ENCODE measurements around the gene TSPEAR.

TSPEAR gene

GRCh38 chr21:44478124-44478800, 233.1 kb downstream of the TSPEAR start:
- DNase-seq, result no peak

GRCh38 chr21:44477712-44478111, 233.7 kb downstream of the TSPEAR start:
- no peak for DNase-seq

GRCh38 chr21:44477131-44477530, 234.2 kb downstream of the TSPEAR start:
- DNase-seq, result no peak

GRCh38 chr21:44475266-44475845, 236.0 kb downstream of the TSPEAR start:
- no peak for DNase-seq

- DNase-seq, result no peak
Measured at GRCh38 chr21:44473915-44474555, 237.3 kb downstream of the TSPEAR start.

- no peak for DNase-seq
Measured at GRCh38 chr21:44471996-44472395, 239.4 kb downstream of the TSPEAR start.

GRCh38 chr21:44471341-44471740, 240.0 kb downstream of the TSPEAR start:
- DNase-seq, result no peak

- DNase-seq, result no peak
Measured at GRCh38 chr21:44467859-44468195, 243.5 kb downstream of the TSPEAR start.

- DNase-seq, result no peak
Measured at GRCh38 chr21:44466996-44467858, 244.1 kb downstream of the TSPEAR start.

GRCh38 chr21:44466351-44466954, 244.9 kb downstream of the TSPEAR start:
- DNase-seq, result no peak

GRCh38 chr21:44464351-44464750, 247.0 kb downstream of the TSPEAR start:
- DNase-seq, result no peak

- no peak for DNase-seq
Measured at GRCh38 chr21:44463724-44464123, 247.6 kb downstream of the TSPEAR start.

- DNase-seq, result no peak
Measured at GRCh38 chr21:44462834-44463200, 248.6 kb downstream of the TSPEAR start.

- no peak for DNase-seq
Measured at GRCh38 chr21:44462086-44462833, 249.1 kb downstream of the TSPEAR start.

GRCh38 chr21:44461464-44462001, 249.8 kb downstream of the TSPEAR start:
- DNase-seq, result no peak

- DNase-seq, result no peak
Measured at GRCh38 chr21:44461005-44461404, 250.4 kb downstream of the TSPEAR start.

GRCh38 chr21:44460441-44460755, 251.0 kb downstream of the TSPEAR start:
- no peak for DNase-seq

- DNase-seq, result no peak
Measured at GRCh38 chr21:44459712-44460440, 251.5 kb downstream of the TSPEAR start.

- DNase-seq, result no peak
Measured at GRCh38 chr21:44458971-44459711, 252.2 kb downstream of the TSPEAR start.

GRCh38 chr21:44456915-44457736, 254.2 kb downstream of the TSPEAR start:
- DNase-seq, result no peak
